A673 (cell line): ENCODE measurements around the gene RNF145. TPM values are rescaled to one million over a fixed set of nuclear protein-coding genes. Genes with fewer than 3 reads are reported as not detected.

Source experiments
- BruUV-seq: library from RNA; stranded (reverse); fragments of 400-500 nt; replicated peaks from 2 replicates; lab custom pipeline; 2021; lab: Mats Ljungman, UMichigan
- CTCF ChIA-PET: fragments of 300-600 bp; sonication (Branson Sonifier 250); formaldehyde crosslinking; loops from one replicate; lab custom pipeline; 2022; ENCODE audit warnings: antibody characterized with exemption; lab: Charles Lee
- POLR2A ChIA-PET: fragments of 300-600 bp; sonication (Branson Sonifier 250); formaldehyde crosslinking; loops from one replicate; lab custom pipeline; 2022; ENCODE audit warnings: antibody characterized with exemption; ENCODE audit not compliant: low non-redundant PET; lab: Charles Lee
- DNase-seq: peaks from one replicate; pipeline ENCODE4 v3.0.0-alpha.2; 2015; ENCODE audit warnings: low spot score
- H3K27ac ChIP-seq: fragments of 200-600 bp; sonication (generic); 2 replicates; pipeline ENCODE4 v1.5.1; 2016; ENCODE audit warnings: mixed run types, low read depth, mild to moderate bottlenecking, mixed read lengths, antibody characterized with exemption, low read length; ENCODE audit not compliant: poor library complexity, severe bottlenecking
- H3K27me3 ChIP-seq: fragments of 200-600 bp; sonication (generic); replicated peaks from 2 replicates; pipeline ENCODE4 v1.6.1; 2017; ENCODE audit warnings: mixed run types, low read depth, mild to moderate bottlenecking, mixed read lengths, antibody characterized with exemption, low read length; ENCODE audit not compliant: insufficient read depth, poor library complexity
- H3K36me3 ChIP-seq: fragments of 200-600 bp; sonication (generic); 2 replicates; pipeline ENCODE4 v1.6.1; 2016; ENCODE audit warnings: mixed run types, mild to moderate bottlenecking, mixed read lengths, antibody characterized with exemption, low read length; ENCODE audit not compliant: insufficient read depth, poor library complexity, severe bottlenecking
- H3K4me1 ChIP-seq: fragments of 200-600 bp; sonication (generic); 2 replicates; pipeline ENCODE4 v1.6.1; 2017; ENCODE audit warnings: mixed run types, mild to moderate bottlenecking, mixed read lengths, antibody characterized with exemption, low read length; ENCODE audit not compliant: insufficient read depth, poor library complexity, severe bottlenecking
- H3K4me3 ChIP-seq: fragments of 200-600 bp; sonication (generic); 2 replicates; pipeline ENCODE4 v1.5.1; 2016; ENCODE audit warnings: low read depth, mixed run types, mild to moderate bottlenecking, mixed read lengths, low read length; ENCODE audit not compliant: poor library complexity, severe bottlenecking
- H3K9me3 ChIP-seq: fragments of 200-600 bp; sonication (generic); 2 replicates; pipeline ENCODE4 v1.6.1; 2016; ENCODE audit warnings: mixed run types, low read depth, mild to moderate bottlenecking, mixed read lengths, antibody characterized with exemption, low read length; ENCODE audit not compliant: poor library complexity, severe bottlenecking
- CTCF ChIP-seq: fragments of 300-800, 200-600 bp; sonication (generic); conservative IDR thresholded peaks from 2 replicates; pipeline ENCODE4 v1.5.1; 2017; ENCODE audit warnings: low read depth, mild to moderate bottlenecking, antibody characterized with exemption, low read length, moderate library complexity, mixed read lengths
- EZH2 ChIP-seq: fragments of 200-600 bp; sonication (generic); IDR thresholded peaks from 2 replicates; pipeline ENCODE4 v1.6.1; 2017; ENCODE audit warnings: borderline replicate concordance, low read depth, mild to moderate bottlenecking, mixed read lengths, antibody characterized with exemption, low read length; ENCODE audit not compliant: poor library complexity, severe bottlenecking
- intact Hi-C: fragments of 100-400 bp; cut with micrococcal nuclease; formaldehyde crosslinking; loops from one replicate; pipeline ENCODE4 v1.10.0; 2022; ENCODE audit not compliant: unreplicated experiment
- total RNA-seq: library from RNA; stranded (reverse); gene quantifications from 2 replicates; pipeline ENCODE4 v1.2.3, GENCODE V29; 2021

RNF145 gene
- total RNA-seq, 1 experiment from 2014 or later: 132 TPM

DNA sequence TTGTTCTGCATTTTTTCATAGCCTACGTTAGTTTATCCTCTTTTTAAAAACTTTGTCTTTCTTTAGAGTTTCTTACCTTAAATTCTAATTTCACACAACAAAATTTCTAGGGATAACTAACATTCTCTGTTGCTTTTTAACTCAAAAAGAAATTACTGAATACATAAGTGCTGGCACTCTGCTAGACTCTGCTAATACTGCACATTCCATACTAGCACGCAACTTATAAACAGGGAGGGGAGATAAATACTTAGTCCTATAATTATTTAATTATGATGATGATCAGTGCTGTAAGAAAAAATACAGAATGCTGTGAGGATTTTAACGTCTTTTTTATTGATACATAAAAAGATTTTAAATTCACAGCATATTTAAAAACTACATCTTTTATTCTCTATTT lies 25.1 kb downstream of the RNF145 start:
- CTCF ChIA-PET: no interaction called here
- no peaks in the 10 kb centered on the region for H3K9me3 ChIP-seq
- intact Hi-C loops: no loop called here
- H3K27me3 ChIP-seq: no peaks in the 10 kb centered on the region
- no peak overlapping the region for H3K4me3 ChIP-seq
- TF ChIP-seq EZH2: no peak
- TF ChIP-seq CTCF: no peak
- no peak for DNase-seq
- H3K36me3 ChIP-seq: peaks cover 30% of the 10 kb centered on the region
- BruUV-seq: no TSS peak
- H3K4me1 ChIP-seq: peaks cover 51% of the 10 kb centered on the region
- peak overlapping the region; percentile 45 for H3K27ac ChIP-seq
- POLR2A ChIA-PET: no interaction called here

GRCh38 chr5:159183247-159183646 lies 26.1 kb downstream of the RNF145 start:
- ChIA-PET CTCF (no interaction called here), POLR2A (no interaction called here)
- no TSS peak for BruUV-seq
- H3K27me3 ChIP-seq: no peaks in the 10 kb centered on the region
- no peak overlapping the region for H3K4me3 ChIP-seq
- TF ChIP-seq EZH2: no peak
- TF ChIP-seq CTCF: no peak
- no peak overlapping the region for H3K27ac ChIP-seq
- no peak for DNase-seq
- no peaks in the 10 kb centered on the region for H3K9me3 ChIP-seq
- intact Hi-C loops: no loop called here
- H3K4me1 ChIP-seq: peaks cover 61% of the 10 kb centered on the region
- peaks cover 27% of the 10 kb centered on the region for H3K36me3 ChIP-seq

DNA sequence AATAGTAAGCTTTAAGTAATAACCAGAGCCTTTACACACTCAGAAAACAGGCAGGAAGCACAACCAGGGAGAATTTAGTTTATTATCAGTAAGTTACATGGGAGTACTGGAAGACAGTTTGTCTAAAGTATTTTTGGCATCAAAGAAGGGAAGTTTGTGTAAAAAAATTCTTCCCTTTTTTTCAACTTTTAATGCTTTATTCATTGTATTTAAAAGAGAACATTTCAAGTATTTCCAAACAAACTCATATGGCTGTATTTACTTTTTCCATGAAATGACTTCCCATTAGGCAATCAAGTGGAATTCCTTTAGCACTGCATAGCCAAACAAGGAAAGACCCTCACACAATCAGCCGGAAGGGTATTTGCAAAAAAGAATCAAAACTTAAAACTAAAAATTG lies 26.7 kb downstream of the RNF145 start:
- peaks cover 26% of the 10 kb centered on the region for H3K36me3 ChIP-seq
- H3K27ac ChIP-seq: no peak overlapping the region
- DNase-seq: no peak
- H3K4me1 ChIP-seq: peaks cover 62% of the 10 kb centered on the region
- BruUV-seq: no TSS peak
- TF ChIP-seq EZH2 (no peak), CTCF (no peak)
- intact Hi-C loops: no loop called here
- ChIA-PET CTCF (no interaction called here), POLR2A (no interaction called here)
- H3K27me3 ChIP-seq: no peaks in the 10 kb centered on the region
- no peaks in the 10 kb centered on the region for H3K9me3 ChIP-seq
- H3K4me3 ChIP-seq: no peak overlapping the region
